Measurements from ENCODE around the gene AK3.
"Not testable (repeated sequence)": the region's sequence is repeated elsewhere in the genome, so short reads cannot be mapped to it uniquely, and the experiment has no call there.

The AK3 gene

GRCh38 chr9:4740638-4741364 lies at the start of gene AK3:
Gene AK3 (minus strand): TSS chr9:4741202. CDS start chr9:4741087, 115 bp downstream.
- peak; percentile 32 for TF ChIP-seq CTCF (conservative IDR thresholded peaks at IDR 0.05; ENCODE audit: low read depth, low read length)
- H3K4me3 ChIP-seq (ENCODE audit: low read depth, low read length) = peak within 1 kb of the TSS; percentile 84
- peak; percentile 92 for DNase-seq (ENCODE audit: low read depth)

- no peak for TF ChIP-seq CTCF (conservative IDR thresholded peaks at IDR 0.05; ENCODE audit: low read depth, low read length)
- DNase-seq (ENCODE audit: low read depth) = no peak
- no peak overlapping the region for H3K4me3 ChIP-seq (ENCODE audit: low read depth, low read length)
These were observed 47.7 kb upstream of the AK3 start for GRCh38 chr9:4788703-4789102.

GRCh38 chr9:4787876-4788275 lies 46.9 kb upstream of the AK3 start:
- H3K4me3 ChIP-seq (ENCODE audit: low read depth, low read length) = no peak overlapping the region
- DNase-seq (ENCODE audit: low read depth) = no peak
- TF ChIP-seq CTCF (conservative IDR thresholded peaks at IDR 0.05; ENCODE audit: low read depth, low read length) = no peak

- no peak for DNase-seq (ENCODE audit: low read depth)
- TF ChIP-seq CTCF (conservative IDR thresholded peaks at IDR 0.05; ENCODE audit: low read depth, low read length) = no peak
- H3K4me3 ChIP-seq (ENCODE audit: low read depth, low read length) = no peak overlapping the region
These were observed 45.6 kb upstream of the AK3 start for GRCh38 chr9:4786599-4786998.

- no peak overlapping the region for H3K4me3 ChIP-seq (ENCODE audit: low read depth, low read length)
- TF ChIP-seq CTCF (conservative IDR thresholded peaks at IDR 0.05; ENCODE audit: low read depth, low read length) = no peak
- DNase-seq (ENCODE audit: low read depth) = no peak
These were observed 43.4 kb upstream of the AK3 start for GRCh38 chr9:4784403-4784802.

GRCh38 chr9:4783191-4783590 lies 42.2 kb upstream of the AK3 start:
- not testable (repeated sequence) for H3K4me3 ChIP-seq (ENCODE audit: low read depth, low read length); DNase-seq (ENCODE audit: low read depth)

- DNase-seq (ENCODE audit: low read depth) = no peak
- no peak overlapping the region for H3K4me3 ChIP-seq (ENCODE audit: low read depth, low read length)
- TF ChIP-seq CTCF (conservative IDR thresholded peaks at IDR 0.05; ENCODE audit: low read depth, low read length) = no peak
These were observed 40.4 kb upstream of the AK3 start for GRCh38 chr9:4781408-4781807.
